CD4-positive, alpha-beta T cell treated with Interleukin-17A for 1 hour (primary cell): ENCODE results near the gene DCTPP1.

Experiments used
- DNase-seq: peaks from one replicate; pipeline ENCODE4 v3.0.0-alpha.2; 2020

DCTPP1 gene

GRCh38 chr16:30446203-30446595, 16.4 kb upstream of the DCTPP1 start:
- DNase-seq = no peak

- peak; percentile 97 for DNase-seq
Measured at GRCh38 chr16:30445408-30446202, 15.8 kb upstream of the DCTPP1 start, which contains the start of gene SEPHS2. Gene SEPHS2 (minus strand): TSS chr16:30445874. CDS start chr16:30445727, 147 bp downstream.

GRCh38 chr16:30445149-30445407, 15.2 kb upstream of the DCTPP1 start:
- no peak for DNase-seq

- DNase-seq = no peak
Measured at GRCh38 chr16:30444231-30445148, 14.7 kb upstream of the DCTPP1 start.

GRCh38 chr16:30443631-30444030, 13.8 kb upstream of the DCTPP1 start:
- no peak for DNase-seq

- DNase-seq = no peak
Measured at GRCh38 chr16:30439720-30440348, 10.0 kb upstream of the DCTPP1 start.

GRCh38 chr16:30438835-30439234, 9.0 kb upstream of the DCTPP1 start:
- no peak for DNase-seq

GRCh38 chr16:30437511-30438046, 7.7 kb upstream of the DCTPP1 start:
- no peak for DNase-seq

GRCh38 chr16:30434852-30435251, 5.0 kb upstream of the DCTPP1 start:
- DNase-seq = no peak

GRCh38 chr16:30430428-30430970, 669 bp upstream of the DCTPP1 start:
- no peak for DNase-seq

- DNase-seq = no peak
Measured at GRCh38 chr16:30429418-30429677, 482 bp downstream of the DCTPP1 start.

GRCh38 chr16:30428055-30428454, 1.8 kb downstream of the DCTPP1 start:
- no peak for DNase-seq

- DNase-seq = no peak
Measured at GRCh38 chr16:30421010-30421409, 8.8 kb downstream of the DCTPP1 start.

- DNase-seq = no peak
Measured at GRCh38 chr16:30418350-30419181, 11.3 kb downstream of the DCTPP1 start.

GRCh38 chr16:30417529-30418349, 12.1 kb downstream of the DCTPP1 start:
- peak; percentile 91 for DNase-seq

GRCh38 chr16:30416624-30417528, 13.0 kb downstream of the DCTPP1 start:
- DNase-seq = no peak

GRCh38 chr16:30416047-30416603, 13.7 kb downstream of the DCTPP1 start:
- DNase-seq = no peak

GRCh38 chr16:30414159-30414558, 15.7 kb downstream of the DCTPP1 start:
- DNase-seq = no peak

- DNase-seq = no peak
Measured at GRCh38 chr16:30413112-30413806, 16.6 kb downstream of the DCTPP1 start.
